ENCODE measurements around the gene METRN.
"Not testable (repeated sequence)": the region's sequence is repeated elsewhere in the genome, so short reads cannot be mapped to it uniquely, and the experiment has no call there.

Gene METRN

GRCh38 chr16:689175-689897 is 25.6 kb upstream of the METRN start:
- DNase-seq, result no peak

DNA sequence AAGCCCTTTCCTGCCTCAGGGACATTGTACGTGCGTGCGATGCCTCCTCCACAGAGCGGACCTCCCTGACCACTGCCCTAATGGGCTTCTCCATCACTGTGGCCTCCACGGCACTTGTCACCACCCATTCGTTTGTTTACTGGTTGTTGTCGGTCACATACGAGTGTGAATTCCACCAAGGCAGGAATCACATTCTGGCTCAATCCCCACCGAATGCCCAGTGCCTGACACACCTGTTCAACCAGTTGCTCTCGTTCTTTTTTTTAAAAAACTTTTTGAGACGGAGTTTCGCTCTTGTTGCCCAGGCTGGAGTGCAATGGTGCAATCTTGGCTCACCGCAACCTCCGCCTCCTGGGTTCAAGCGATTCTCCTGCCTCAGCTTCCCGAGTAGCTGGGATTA is 23.7 kb upstream of the METRN start:
- not testable (repeated sequence) for DNase-seq

GRCh38 chr16:692356-693108 is 22.4 kb upstream of the METRN start:
- no peak for DNase-seq

DNA sequence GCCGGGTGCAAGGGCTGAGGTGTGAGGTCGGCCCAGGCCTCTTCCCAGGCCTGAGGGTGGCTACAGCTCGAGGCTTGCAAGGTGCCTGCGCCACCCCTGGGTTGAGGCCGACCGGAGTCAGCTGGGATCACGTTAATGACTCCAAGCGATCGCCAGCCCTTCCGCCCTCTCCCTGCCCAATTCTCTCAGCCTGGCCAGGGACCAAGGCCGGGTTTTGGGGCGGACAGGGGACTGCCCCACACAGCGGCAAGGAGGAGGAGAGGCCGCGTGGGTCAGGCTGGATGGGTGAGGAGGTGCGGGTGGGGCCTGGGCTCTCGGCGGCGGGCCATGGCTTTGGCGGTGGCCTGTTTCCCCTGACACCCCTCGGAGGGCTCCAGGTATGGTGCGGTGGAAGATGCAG is 21.6 kb upstream of the METRN start:
- DNase-seq, result no peak

DNA sequence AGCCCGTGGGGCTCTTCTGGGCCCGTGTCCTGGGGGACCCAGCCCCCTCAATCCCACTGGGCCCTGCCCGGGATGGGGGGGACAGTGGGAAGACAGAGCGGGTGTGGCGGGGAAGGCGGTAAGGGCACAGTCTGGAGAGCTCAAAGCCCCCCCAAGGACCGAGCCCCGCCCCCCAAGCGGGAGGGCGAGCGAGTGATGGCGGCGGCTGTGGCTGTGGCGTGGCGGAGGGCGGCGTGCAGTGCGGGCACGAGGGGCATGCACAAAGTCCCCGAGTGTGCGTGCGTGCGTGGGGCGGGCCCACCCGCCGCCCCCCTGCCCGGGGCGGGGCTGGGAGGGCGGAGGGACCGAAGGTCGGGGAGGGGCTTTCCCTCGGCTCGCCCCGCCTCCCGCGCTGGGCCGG is 21.2 kb upstream of the METRN start:
- no peak for DNase-seq

- DNase-seq, result no peak
Observed at GRCh38 chr16:694187-694862, 20.6 kb upstream of the METRN start.

GRCh38 chr16:694863-695354 is 20.0 kb upstream of the METRN start:
- DNase-seq, result no peak

DNA sequence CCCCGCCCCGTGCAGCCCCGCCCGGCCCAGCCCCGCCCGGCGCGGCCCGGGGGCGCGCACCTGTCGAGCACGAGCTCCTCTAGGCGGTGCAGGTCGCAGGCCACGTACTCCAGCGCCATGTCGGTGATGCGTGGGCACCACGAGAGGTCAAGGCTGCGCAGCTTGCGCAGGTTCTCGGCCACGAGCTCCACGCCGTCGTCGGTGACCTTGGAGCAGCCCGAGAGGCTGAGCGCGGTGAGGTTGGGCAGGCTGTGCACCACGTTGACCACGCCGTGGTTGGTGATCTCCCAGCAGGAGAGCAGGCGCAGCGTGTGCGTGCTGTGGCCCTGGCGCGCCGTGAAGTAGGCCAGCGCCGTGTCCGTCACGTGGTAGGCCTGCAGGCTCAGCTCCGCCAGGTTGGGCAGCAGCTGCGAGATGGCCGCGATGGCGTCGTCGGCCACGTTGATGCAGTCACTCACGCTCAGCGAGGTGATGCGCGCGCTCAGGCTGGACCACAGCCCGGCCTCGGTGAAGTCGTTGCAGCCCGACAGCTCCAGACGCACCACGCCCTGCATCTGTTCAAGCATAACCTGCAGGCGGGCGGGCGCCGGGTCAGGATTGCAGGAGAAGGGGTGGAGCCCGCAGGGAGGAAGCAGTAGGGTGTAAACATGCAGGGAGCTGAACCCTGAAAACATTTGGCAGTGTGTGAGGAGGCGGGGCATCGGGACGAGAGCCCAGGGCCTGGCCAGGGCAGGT is 19.4 kb upstream of the METRN start:
- DNase-seq, result peak in 23 of 58 donors; percentile 11 to 73 (median 44)

- no peak for DNase-seq
Observed at GRCh38 chr16:698911-699671, 15.8 kb upstream of the METRN start.

GRCh38 chr16:700684-701584 is 14.0 kb upstream of the METRN start:
- peak in 3 of 58 donors; percentile 23 to 29 (median 25) for DNase-seq

GRCh38 chr16:702341-702740 is 12.6 kb upstream of the METRN start:
- no peak for DNase-seq

GRCh38 chr16:703406-703805 is 11.5 kb upstream of the METRN start:
- DNase-seq, result peak in 10 of 58 donors; percentile 18 to 68 (median 36)

GRCh38 chr16:704047-704446 is 10.9 kb upstream of the METRN start:
- DNase-seq, result no peak

GRCh38 chr16:704552-705380 is 10.2 kb upstream of the METRN start:
- no peak for DNase-seq

DNA sequence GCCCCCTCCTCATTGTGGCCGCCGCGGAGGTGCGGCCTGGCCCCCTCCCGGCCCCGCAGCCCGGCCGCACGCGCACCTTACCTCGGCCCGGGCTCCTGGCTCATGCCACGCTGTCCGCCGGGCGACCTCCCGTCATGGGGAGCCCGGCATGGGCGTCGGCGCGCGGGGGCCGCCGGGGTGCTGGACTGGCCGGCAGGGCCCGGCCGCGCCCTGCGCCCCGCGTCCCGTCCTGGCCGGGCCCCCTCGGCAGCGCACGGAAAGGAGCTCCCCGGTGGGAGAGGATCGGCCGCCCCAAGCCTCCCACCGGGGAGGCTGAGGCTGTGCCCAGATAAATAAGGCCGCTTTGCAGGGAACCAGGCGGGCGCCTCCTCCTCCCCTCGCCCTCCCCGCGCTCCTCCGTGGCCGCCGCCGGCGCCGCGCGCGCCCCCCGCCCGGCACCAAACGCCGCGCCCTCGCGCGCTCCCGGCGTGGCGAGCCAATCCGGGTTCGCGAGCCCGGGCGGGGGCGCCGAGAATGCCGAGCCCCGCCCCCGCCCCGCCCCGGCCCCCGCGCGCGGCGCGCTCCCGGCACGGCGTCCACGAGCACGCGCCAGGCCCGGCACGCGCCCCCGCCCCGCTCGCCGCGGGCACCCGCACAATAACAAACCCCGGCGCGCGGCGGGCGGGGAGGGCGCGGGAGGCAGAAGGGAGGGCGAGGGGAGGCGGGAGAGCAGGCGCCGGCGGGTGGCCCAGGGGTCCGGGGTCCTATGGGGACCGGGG is 9.3 kb upstream of the METRN start, which contains the start of gene FBXL16:
FBXL16 (minus strand) TSS at position 371 of the 758 bp plus-strand sequence. CDS start 8,396 bp downstream, outside the sequence.
- peak in 46 of 58 donors; percentile 20 to 85 (median 57) for DNase-seq

- no peak for DNase-seq
Observed at GRCh38 chr16:706189-707061, 8.5 kb upstream of the METRN start.

Data from anterior cingulate cortex (tissue), 58 donors.